Body of pancreas (tissue), 4 donors: Measurements from ENCODE around the gene ASAH2.

Experiments
- POLR2A ChIP-seq, 3 donors: fragments of 450-650 bp; IDR thresholded peaks; one replicate each; pipeline ENCODE4 v1.6.1; 2016; ENCODE audit warnings: antibody characterized with exemption in 3 of 3, mild to moderate bottlenecking in 2 of 3
- TF ChIP-seq, protein P1 (sequence below), 7 experiments: fragments of 450-650 bp in 4 of 7; fragments of 200-600 bp in 3 of 7; sonication (generic) in 3 of 7; IDR thresholded peaks; one replicate each; pipeline ENCODE4 v1.5.1; 2016 to 2019; ENCODE audit warnings: antibody characterized with exemption in 7 of 7

DNA sequence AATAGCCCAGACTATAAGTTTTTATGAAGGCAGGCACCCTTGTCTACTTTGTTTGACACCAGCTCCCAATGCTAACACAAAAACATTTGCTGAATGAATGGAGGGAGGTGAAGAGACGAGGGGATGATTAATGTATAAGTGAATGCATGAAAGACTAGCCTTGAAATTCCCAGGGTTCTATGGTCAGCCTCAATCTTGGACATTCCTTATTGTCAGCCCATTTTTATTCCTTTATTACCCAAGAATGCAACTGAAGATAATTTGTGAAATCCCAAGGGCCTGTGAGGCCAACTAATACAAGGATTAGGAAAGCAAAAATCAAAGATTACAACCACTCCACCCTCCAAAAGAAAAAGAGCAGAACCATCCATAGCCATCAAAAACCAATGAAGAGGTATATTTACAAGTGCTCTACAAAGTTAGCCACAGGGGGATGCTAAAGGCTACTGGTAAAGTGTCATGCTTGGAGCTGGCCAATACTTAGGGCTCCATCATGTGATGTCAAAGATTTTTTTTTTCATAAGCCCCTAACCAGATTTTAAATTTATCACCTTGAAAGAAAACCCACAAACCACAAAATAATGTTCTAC is 40.0 kb upstream of the ASAH2 start:
- TF ChIP-seq, protein P1, sequence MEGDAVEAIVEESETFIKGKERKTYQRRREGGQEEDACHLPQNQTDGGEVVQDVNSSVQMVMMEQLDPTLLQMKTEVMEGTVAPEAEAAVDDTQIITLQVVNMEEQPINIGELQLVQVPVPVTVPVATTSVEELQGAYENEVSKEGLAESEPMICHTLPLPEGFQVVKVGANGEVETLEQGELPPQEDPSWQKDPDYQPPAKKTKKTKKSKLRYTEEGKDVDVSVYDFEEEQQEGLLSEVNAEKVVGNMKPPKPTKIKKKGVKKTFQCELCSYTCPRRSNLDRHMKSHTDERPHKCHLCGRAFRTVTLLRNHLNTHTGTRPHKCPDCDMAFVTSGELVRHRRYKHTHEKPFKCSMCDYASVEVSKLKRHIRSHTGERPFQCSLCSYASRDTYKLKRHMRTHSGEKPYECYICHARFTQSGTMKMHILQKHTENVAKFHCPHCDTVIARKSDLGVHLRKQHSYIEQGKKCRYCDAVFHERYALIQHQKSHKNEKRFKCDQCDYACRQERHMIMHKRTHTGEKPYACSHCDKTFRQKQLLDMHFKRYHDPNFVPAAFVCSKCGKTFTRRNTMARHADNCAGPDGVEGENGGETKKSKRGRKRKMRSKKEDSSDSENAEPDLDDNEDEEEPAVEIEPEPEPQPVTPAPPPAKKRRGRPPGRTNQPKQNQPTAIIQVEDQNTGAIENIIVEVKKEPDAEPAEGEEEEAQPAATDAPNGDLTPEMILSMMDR (IDR thresholded peaks at IDR 0.05): peak in 5 of 7 experiments; percentile 22 to 48 (median 39)
- no peak for TF ChIP-seq POLR2A (IDR thresholded peaks at IDR 0.05)
